Keratinocyte (primary cell): ENCODE results near the gene MMP3. TPM values are rescaled to one million over a fixed set of nuclear protein-coding genes. Genes with fewer than 3 reads are reported as not detected.

Experiments
- DNase-seq: peaks from one replicate; pipeline ENCODE4 v3.0.0-alpha.2; 2011; ENCODE audit warnings: low read depth, missing footprints, low spot score
- FAIRE-seq: peaks from 2 replicates; lab custom pipeline; 2011; peaks lifted over from hg19 to GRCh38; lab: Jason Lieb, UNC
- H2AFZ ChIP-seq: 2 replicates; pipeline ENCODE4 v1.6.0; 2012; ENCODE audit warnings: low read length, control low read depth, inconsistent platforms; ENCODE audit not compliant: control insufficient read depth
- H3K27ac ChIP-seq: 2 replicates; pipeline ENCODE4 v1.5.1; 2011; ENCODE audit warnings: low read length; ENCODE audit not compliant: control insufficient read depth, insufficient read depth
- H3K27me3 ChIP-seq: 3 replicates; pipeline ENCODE4 v1.6.0; 2011; ENCODE audit warnings: low read length; ENCODE audit not compliant: control insufficient read depth, insufficient read depth; ENCODE audit errors: extremely low read depth
- H3K36me3 ChIP-seq, 2 experiments: 2 replicates in 1 of 2; 3 replicates in 1 of 2; pipeline ENCODE4 v1.5.1; 2011; ENCODE audit warnings: low read length in 2 of 2, mild to moderate bottlenecking in 1 of 2; ENCODE audit not compliant: control insufficient read depth in 2 of 2, insufficient read depth in 2 of 2; ENCODE audit errors: extremely low read depth in 1 of 2
- H3K4me1 ChIP-seq: 3 replicates; pipeline ENCODE4 v1.5.1; 2011; ENCODE audit warnings: low read length; ENCODE audit not compliant: control insufficient read depth, insufficient read depth; ENCODE audit errors: extremely low read depth
- H3K4me2 ChIP-seq: 3 replicates; pipeline ENCODE4 v1.6.0; 2011; ENCODE audit warnings: low read depth, low read length; ENCODE audit not compliant: control insufficient read depth, insufficient read depth; ENCODE audit errors: extremely low read depth
- H3K4me3 ChIP-seq, 3 experiments: fragments of 200-600 bp in 1 of 3; sonication (generic) in 1 of 3; 2 replicates in 2 of 3; 3 replicates in 1 of 3; pipeline ENCODE4 v1.5.1; 2011 to 2016; ENCODE audit warnings: low read length in 3 of 3, mild to moderate bottlenecking in 3 of 3, control low read depth in 2 of 3, inconsistent platforms in 1 of 3, low read depth in 1 of 3, mixed read lengths in 1 of 3, mixed run types in 1 of 3, moderate library complexity in 1 of 3; ENCODE audit not compliant: control insufficient read depth in 2 of 3, insufficient read depth in 2 of 3; ENCODE audit errors: extremely low read depth in 1 of 3
- H3K79me2 ChIP-seq: 2 replicates; pipeline ENCODE4 v1.6.0; 2012; ENCODE audit warnings: low read length; ENCODE audit not compliant: control insufficient read depth, insufficient read depth
- H3K9ac ChIP-seq: 3 replicates; pipeline ENCODE4 v1.6.0; 2011; ENCODE audit warnings: low read length; ENCODE audit not compliant: control insufficient read depth, insufficient read depth; ENCODE audit errors: extremely low read depth
- H3K9me1 ChIP-seq: 3 replicates; pipeline ENCODE4 v1.6.0; 2011; ENCODE audit warnings: low read length; ENCODE audit not compliant: control insufficient read depth, insufficient read depth; ENCODE audit errors: extremely low read depth
- H3K9me3 ChIP-seq: 2 replicates; pipeline ENCODE4 v1.5.1; 2012; ENCODE audit warnings: low read depth, low read length; ENCODE audit not compliant: control insufficient read depth
- H4K20me1 ChIP-seq: 3 replicates; pipeline ENCODE4 v1.6.0; 2011; ENCODE audit warnings: low read length; ENCODE audit not compliant: control insufficient read depth, insufficient read depth; ENCODE audit errors: extremely low read depth
- CTCF ChIP-seq, 3 experiments: IDR thresholded peaks in 1 of 3; conservative IDR thresholded peaks in 1 of 3; optimal IDR thresholded peaks in 1 of 3; 2 replicates in 2 of 3; 3 replicates in 1 of 3; pipeline versions ENCODE3 to v1.5.1; 2011; ENCODE audit warnings: low read length in 3 of 3, mild to moderate bottlenecking in 3 of 3, moderate library complexity in 2 of 3, control low read depth in 1 of 3, inconsistent platforms in 1 of 3; ENCODE audit not compliant: insufficient read depth in 2 of 3; ENCODE audit errors: extremely low read depth in 1 of 3
- EZH2 ChIP-seq: IDR thresholded peaks from one replicate; pipeline ENCODE4 v1.6.1; 2012; ENCODE audit warnings: inconsistent platforms, mild to moderate bottlenecking, low read length, moderate library complexity
- dilution Hi-C: fragments of 300-500 bp; cut with MboI; formaldehyde crosslinking; loops from one replicate; pipeline ENCODE4 v1.7.0; 2020; ENCODE audit warnings: low sequenced_read_pairs; ENCODE audit not compliant: extremely low pct_ligation_motif_present
- polyA plus RNA-seq, 5 experiments: library from polyadenylated mRNA; depleted of rRNA in 3 of 5; stranded (reverse) in 3 of 5; stranded (forward) in 1 of 5; unstranded in 1 of 5; fragments of >200 nt; gene quantifications; 1 replicate in 1 of 5; 2 replicates in 3 of 5; 3 replicates in 1 of 5; pipeline versions ENCODE4 v1.2.1 to v1.2.3, GENCODE V29; 2011 to 2012; ENCODE audit warnings: missing spikeins in 2 of 5, low read depth in 1 of 5, low replicate concordance in 1 of 5

MMP3 gene
- polyA plus RNA-seq, 1 donor (not counting 4 experiments of a cell fraction or from before 2014, with no cell fraction given), result 8.3 TPM

DNA sequence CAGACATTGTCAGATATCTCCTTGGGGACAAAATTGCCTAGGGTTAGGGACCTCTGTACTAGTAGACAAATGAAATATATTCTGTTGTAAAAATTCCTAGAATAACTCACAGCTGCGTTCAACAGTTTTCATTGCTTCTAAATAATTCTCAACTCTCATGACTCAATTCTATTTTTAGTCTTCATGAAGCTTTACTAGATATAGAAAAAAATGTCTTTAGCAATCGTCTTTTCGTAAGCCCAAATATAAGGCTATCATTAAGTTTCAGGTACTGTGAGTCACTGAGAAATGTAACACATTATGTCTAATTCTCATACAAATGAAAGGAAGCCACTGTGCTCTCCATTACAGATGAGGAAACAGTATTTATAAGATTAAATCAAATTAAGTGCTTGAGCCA is 24.9 kb upstream of the MMP3 start:
- Histone ChIP-seq H4K20me1 (no peaks in the 10 kb centered on the region), H3K9me1 (no peaks in the 10 kb centered on the region), H3K4me2 (no peak overlapping the region), H3K27me3 (no peaks in the 10 kb centered on the region), H3K9me3 (no peaks in the 10 kb centered on the region), H3K36me3 (no peaks in the 10 kb centered on the region), H3K9ac (no peak overlapping the region), H2AFZ (no peak overlapping the region), H3K4me3 (no peak overlapping the region), H3K4me1 (no peaks in the 10 kb centered on the region), H3K27ac (no peak overlapping the region), H3K79me2 (no peaks in the 10 kb centered on the region)
- TF ChIP-seq CTCF (optimal IDR thresholded peaks at IDR 0.05 in 1 of 3, IDR thresholded peaks at IDR 0.05 in 1 of 3, conservative IDR thresholded peaks at IDR 0.05 in 1 of 3; ENCODE audit: extremely low read depth in 1 of 3, insufficient read depth in 2 of 3, low read length in 3 of 3) (no peak), EZH2 (no peak)
- dilution Hi-C loops, result no loop called here
- DNase-seq, result no peak
- FAIRE-seq, result no peak

DNA sequence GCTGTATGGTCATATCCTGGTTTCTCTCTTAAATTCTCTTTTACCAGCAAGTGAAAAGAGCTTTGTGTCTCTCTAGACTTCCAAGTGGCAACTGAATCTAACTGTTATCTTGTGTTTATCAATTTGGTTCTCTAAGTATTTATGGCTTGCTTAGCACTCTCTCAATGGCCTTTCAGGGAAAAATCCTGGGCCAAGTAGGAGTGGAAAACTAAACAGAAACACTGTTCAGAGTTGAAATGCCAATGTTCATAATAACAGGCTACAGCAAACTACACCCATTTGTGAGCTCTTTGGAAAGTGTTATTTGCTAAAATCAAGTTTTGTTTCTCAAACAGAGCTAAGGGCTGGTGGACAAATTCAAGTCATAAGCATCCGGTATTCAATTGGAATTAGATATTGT is 21.3 kb upstream of the MMP3 start:
- no peaks in the 10 kb centered on the region for H3K36me3 ChIP-seq
- no peaks in the 10 kb centered on the region for H3K27me3 ChIP-seq
- H3K79me2 ChIP-seq, result no peaks in the 10 kb centered on the region
- no peak overlapping the region for H2AFZ ChIP-seq
- H3K27ac ChIP-seq, result no peak overlapping the region
- dilution Hi-C loops, result no loop called here
- no peaks in the 10 kb centered on the region for H3K9me3 ChIP-seq
- H3K4me2 ChIP-seq, result no peak overlapping the region
- no peaks in the 10 kb centered on the region for H3K4me1 ChIP-seq
- H4K20me1 ChIP-seq, result no peaks in the 10 kb centered on the region
- H3K9me1 ChIP-seq, result no peaks in the 10 kb centered on the region
- no peak overlapping the region for H3K9ac ChIP-seq
- FAIRE-seq, result no peak
- DNase-seq, result no peak
- H3K4me3 ChIP-seq, result no peak overlapping the region
- TF ChIP-seq EZH2, result no peak
- TF ChIP-seq CTCF (optimal IDR thresholded peaks at IDR 0.05 in 1 of 3, IDR thresholded peaks at IDR 0.05 in 1 of 3, conservative IDR thresholded peaks at IDR 0.05 in 1 of 3; ENCODE audit: extremely low read depth in 1 of 3, insufficient read depth in 2 of 3, low read length in 3 of 3), result no peak
